C4-2B (cell line): Measurements from ENCODE around the gene SCN7A.

Experiments
- H3K27ac ChIP-seq: fragments of 450-650 bp; 2 replicates; pipeline ENCODE4 v1.5.1; 2017
- ZFX ChIP-seq: fragments of 450-650 bp; IDR thresholded peaks from 2 replicates; pipeline ENCODE4 v1.6.1; 2017
- TF ChIP-seq, protein P1 (sequence below): fragments of 450-650 bp; conservative IDR thresholded peaks from 2 replicates; pipeline ENCODE4 v1.5.1; 2017; ENCODE audit warnings: mild to moderate bottlenecking

The SCN7A gene

DNA sequence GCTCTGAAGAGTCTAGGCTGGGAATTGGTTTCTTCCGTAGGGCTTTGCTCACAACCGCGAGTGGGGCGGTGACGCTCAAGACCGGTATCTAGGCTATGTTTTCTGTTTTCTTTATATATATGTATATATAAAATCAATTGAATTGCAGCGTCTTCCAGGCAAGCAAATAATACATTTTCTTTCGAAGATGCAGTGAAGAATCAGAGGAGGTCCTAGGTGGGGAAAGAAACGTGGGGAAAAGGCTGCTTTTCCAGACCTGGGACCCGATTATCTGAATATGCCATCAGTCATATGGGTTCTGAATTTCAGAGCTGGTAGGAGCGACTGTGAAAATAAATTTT lies 117.6 kb downstream of the SCN7A start:
- H3K27ac ChIP-seq, result no peak overlapping the region

DNA sequence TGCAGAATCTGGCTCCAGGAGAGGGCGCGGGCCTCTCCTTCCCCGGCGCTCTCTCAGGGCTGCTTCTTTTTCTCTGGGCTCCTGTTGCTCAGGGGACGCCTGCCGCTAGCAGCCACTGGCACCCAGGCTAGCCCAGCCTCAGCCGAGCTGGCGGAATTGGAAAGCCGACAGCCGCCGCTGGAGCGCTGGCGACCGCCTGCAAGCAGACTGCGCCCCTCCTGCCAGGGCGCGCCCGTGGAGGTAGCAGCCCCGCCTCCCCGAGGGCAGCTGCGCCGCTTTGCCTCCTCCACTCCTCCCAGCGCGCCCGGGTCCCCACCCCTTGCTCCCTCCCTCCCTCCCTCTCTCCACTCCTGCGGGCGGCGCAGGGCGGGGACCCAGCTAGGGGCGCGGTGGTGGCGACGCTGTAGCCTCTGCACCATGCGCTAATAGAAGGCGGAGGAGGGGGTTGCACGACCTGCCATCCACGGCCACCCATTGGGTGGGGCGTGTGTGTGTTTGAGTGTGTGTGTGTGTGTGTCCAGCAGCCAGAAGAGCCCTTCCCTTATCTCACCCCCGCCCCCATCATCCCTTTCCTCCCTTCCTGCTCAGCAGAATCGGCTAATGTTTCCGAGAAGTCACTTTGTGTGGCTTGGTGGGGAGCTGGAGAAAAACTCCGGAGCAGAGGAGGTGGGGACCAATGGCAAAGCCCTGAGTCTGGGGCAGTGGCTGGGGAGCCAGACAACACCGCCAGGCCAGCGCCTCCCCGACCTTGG lies 118.1 kb downstream of the SCN7A start, which contains the start of gene SCN9A:
Gene SCN9A, minus strand, starts transcription at position 209 of the 752 bp plus-strand sequence. CDS start 64,188 bp downstream, outside the sequence.
- TF ChIP-seq, protein P1, sequence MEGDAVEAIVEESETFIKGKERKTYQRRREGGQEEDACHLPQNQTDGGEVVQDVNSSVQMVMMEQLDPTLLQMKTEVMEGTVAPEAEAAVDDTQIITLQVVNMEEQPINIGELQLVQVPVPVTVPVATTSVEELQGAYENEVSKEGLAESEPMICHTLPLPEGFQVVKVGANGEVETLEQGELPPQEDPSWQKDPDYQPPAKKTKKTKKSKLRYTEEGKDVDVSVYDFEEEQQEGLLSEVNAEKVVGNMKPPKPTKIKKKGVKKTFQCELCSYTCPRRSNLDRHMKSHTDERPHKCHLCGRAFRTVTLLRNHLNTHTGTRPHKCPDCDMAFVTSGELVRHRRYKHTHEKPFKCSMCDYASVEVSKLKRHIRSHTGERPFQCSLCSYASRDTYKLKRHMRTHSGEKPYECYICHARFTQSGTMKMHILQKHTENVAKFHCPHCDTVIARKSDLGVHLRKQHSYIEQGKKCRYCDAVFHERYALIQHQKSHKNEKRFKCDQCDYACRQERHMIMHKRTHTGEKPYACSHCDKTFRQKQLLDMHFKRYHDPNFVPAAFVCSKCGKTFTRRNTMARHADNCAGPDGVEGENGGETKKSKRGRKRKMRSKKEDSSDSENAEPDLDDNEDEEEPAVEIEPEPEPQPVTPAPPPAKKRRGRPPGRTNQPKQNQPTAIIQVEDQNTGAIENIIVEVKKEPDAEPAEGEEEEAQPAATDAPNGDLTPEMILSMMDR, result no peak
- no peak for TF ChIP-seq ZFX
- no peak within 1 kb of the TSS for H3K27ac ChIP-seq

More for the DNA sequence above, 117.6 kb downstream of the SCN7A start:
- no peak for TF ChIP-seq ZFX
- TF ChIP-seq, protein P1, result no peak

DNA sequence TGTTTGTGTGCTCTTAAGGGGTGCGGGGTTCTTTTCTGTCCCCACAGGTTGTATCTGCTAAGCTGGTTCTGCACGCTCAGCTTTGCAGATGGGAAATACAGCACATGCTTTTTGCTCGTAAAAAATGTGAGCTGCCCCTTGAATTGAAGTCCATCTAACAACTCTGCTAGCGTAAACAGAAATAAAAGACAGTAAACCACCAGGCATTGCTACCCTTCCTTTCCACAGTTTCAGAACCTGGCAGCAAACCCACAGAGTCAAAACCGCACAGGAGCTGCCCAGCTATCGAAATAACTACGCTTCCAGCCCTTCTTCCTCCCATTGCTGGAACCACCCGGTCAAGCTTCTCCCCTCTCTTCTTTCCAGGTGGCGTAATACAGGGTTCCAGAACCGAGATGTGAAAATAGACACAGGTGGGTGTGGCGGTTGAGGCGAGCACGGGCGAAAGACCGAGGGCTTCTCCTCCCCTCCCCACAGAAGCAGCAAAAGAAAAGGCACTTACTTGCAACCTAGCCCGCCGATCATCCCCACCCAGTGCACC lies 118.8 kb downstream of the SCN7A start:
- no peak for TF ChIP-seq ZFX
- TF ChIP-seq, protein P1, result no peak
- no peak overlapping the region for H3K27ac ChIP-seq

DNA sequence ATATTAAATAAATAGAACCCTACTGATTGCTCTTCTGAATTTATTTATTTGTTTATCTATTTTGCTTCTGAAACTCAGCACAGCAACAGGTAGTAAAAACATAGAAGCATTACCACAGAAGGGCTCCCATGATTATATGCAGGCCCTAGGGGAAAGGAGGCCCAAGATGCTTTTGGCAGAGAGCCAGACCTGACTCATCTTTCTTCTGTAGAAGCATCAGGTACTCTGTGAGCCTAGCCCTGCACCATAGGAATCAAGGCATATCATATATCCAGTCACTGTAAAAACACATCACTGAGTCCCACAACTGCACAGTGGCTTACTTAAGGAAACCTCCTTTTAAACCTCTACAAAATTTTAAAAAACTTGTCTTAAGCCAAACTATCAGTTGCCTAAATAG lies 120.1 kb downstream of the SCN7A start:
- TF ChIP-seq, protein P1, result no peak
- no peak for TF ChIP-seq ZFX
- no peak overlapping the region for H3K27ac ChIP-seq

DNA sequence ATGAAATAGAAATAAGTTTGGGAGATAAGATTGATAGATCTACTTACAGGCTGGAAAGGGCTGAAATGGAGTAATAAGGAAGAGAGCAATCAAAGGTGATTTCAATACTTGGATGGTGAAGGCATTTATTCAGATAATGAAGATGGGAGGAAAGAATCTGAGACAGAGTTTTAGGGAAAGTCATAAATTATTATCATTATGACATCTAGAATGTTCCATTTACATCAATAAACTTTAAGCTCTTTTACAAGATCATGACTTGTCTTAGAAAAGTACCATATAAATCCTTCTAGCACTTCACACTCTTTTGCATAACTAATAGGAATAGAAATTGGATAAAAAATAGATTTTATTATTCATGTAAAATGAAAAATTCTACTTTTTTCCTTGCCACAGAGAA lies 120.5 kb downstream of the SCN7A start:
- H3K27ac ChIP-seq, result no peak overlapping the region
- TF ChIP-seq ZFX, result no peak
- TF ChIP-seq, protein P1, result no peak

DNA sequence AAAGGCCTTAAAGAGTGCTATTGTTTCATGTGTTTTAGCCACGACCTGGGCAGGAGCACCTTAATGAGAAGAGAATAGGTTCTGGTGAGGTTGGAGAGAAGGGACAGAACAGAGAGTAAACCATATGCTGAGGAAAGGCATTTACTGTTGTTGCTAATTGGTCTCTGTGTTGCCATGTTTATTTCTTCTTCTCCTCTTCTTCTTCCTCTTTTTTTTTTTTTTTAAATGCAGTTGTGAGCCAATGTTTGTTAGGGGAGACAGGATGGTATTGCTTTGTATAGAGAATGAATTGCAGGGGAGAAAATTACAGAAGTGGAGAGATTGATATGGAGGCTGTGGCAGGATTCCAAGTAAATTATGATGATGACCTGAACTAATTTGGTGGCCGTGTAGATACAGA lies 120.9 kb downstream of the SCN7A start:
- TF ChIP-seq, protein P1, result no peak
- no peak for TF ChIP-seq ZFX
- H3K27ac ChIP-seq, result no peak overlapping the region

DNA sequence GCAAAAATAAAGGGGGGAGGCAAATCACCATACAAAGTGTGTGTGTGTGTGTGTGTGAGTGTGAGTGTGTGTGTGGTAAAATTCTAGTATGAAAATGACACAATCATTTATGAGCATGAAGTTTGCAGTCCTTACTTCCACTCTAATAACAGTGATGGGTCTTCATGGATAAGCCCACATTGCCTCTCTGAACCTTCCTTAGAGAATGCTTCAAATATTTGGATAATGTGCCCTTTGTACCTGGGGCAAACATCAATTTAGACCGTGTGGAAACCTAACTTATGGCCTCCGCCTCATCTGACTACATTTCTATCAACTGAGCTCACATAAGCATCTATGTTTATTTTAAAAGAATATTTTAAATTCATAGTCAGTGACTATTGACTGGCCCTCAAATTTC lies 122.0 kb downstream of the SCN7A start:
- no peak for TF ChIP-seq ZFX
- TF ChIP-seq, protein P1, result no peak
- H3K27ac ChIP-seq, result no peak overlapping the region
